ENCODE data around the gene SUPT5H.
"Not testable (repeated sequence)": the region's sequence is repeated elsewhere in the genome, so short reads cannot be mapped to it uniquely, and the experiment has no call there.

SUPT5H gene

DNA sequence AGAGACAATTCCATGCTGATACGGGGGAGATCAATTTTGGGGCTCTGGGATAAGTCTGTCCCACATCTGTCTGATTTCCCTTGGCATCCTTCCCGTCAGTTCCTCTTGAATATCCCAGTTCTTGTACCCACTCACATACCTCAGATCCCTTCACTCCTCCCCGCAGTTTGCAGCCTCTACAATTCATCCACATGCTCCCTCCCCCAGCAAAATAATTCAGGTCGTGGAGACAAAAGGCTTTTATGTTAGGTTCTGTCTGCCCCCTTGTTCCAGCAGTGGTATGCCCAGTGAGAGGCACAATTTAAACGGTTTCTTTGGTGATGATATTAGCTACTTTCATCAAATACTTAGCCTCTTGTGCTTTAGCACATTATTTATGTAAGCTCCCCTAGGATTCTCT is 19.2 kb upstream of the SUPT5H start:
- DNase-seq, result no peak

DNA sequence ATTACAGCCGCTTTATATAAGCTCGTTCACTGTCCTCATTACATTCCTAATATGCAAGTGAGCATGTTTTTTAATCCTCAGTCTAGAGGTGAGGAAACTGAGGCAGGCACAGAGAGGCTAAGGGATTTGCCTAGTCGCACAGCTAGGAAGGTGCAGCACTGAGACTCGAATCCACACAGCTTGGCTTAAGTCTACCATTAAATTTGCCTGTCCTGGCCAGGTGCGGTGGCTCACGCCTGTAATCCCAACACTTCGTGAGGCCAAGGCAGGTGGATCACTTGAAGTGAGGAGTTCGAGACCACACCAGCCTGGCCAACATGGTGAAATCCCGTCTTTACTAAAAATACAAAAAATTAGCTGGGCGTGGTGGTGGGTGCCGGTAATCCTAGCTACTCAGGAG is 17.7 kb upstream of the SUPT5H start:
- DNase-seq, result no peak

DNA sequence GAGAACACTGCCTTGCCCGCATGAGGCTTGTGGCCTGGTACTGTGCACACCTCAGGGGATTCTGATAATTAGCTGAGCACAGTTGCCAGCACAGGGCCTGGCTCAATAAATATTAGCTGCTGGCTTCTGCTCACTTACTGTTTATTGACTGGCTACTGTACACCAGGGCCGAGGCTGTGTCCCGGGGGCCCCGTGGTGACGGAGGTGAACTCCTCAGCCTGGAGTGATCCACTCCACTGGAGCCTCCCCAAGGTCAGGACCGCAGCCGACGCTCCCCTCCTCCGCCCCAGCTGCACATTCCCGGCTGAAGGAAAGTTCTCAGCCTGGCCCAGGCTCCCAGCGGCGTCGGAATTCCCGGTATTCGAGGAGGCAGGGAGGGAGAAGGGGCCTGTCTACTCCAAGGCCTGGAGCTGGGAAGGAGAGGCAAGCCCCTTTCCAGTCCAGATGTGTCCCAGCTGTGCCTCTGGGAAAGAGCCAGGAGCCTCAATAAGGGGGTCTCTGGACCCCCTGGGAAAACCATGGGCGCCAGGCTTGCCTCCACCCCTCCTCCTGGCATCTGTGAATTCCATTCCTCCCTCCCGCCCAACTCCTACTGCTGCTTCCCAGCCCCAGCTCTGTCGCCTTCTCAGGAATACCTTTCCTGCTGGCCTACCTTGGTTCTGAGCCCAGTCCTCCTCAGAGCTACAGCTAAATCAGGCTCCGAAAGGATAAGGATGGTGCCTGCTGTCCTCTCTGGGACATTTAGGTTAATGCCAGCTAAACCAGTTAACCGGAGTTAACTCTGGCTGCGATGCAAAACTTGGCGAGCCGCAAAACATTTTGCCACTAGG is 16.9 kb upstream of the SUPT5H start:
- DNase-seq, result no peak

DNA sequence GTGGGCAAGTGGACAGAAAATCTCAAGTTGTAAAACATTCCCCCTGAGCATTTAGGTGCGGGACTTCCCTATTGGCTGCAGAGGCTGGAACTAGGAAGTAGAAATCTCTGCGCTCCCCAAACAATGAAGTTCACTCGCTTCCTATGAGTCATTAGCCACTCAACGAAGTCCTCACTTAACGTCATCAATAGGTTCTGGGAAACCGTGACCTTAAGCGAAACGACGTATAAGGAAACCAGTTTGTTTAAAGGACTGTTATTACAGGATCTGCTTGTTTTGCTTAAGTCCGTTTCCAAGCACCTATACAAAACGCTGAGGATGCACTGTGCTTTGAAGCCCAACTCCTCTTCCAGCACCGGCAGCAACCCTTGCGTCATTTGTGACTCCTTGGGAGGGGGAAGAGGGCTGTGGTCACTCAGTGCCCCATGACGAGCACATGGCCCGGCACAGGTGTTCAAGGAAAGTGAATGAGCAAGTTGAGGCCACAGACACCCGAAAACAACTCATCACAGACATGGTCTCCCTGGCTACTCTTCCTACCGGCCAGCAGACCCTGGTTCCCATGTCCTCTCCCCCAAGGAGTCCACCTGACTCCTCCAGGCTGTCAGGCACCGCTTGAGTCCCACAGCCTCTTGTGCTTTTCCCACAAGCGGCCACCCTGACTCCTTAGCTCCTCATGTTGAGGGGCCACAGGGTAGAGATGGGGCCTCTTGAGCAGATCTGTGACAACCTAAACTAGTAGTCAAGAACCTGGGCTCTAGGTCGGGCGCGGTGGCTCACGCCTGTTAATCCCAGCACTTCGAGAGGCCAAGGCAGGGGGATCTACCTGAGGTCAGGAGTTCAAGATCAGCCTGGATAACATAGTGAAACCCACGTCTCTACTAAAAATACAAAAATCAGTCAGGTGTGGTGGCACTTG is 14.4 kb upstream of the SUPT5H start:
- no peak for DNase-seq

DNA sequence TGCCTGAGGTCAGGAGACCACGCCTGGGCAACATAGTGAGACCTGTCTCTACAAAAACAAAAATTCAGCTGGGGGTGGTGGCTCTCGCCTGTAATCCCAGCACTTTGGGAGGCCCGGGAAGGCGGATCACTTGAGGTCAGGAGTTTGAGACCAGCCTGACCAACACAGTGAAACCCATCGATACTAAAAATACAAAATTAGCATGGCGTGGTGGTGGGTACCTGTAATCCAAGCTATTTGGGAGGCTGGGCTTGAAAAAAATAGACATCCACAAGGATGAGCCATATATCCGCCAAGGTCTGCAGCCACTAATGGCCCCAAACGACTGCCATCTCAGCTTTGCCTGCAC is 12.7 kb upstream of the SUPT5H start:
- DNase-seq, result no peak

DNA sequence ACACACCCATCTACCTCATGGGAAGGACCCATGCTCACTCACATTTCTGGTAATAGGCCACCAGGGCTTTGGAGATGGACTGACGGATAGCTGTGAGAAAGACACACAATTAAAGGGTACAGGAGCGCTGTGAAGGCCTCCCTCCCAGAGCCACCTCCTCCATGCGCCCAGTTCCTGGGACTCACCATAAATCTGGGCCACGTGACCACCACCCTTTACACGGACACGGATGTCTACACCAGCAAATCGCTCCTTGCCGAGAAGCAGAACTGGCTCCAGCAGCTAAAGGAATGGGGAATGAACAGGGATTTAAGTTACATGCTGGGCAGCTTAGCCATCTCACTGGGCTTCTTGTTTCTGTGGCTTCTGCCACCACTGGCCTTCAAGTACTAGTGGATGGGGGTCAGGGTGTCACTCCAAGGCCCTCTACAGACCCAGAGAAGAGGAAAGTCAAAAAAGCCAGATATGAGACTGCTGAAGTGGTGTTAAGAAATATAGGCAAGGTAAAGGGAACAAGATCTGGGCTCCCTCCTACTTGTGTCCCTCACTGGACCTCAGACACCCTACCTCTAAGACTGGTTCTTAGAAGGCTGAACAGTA is 11.8 kb upstream of the SUPT5H start:
- DNase-seq, result no peak

DNA sequence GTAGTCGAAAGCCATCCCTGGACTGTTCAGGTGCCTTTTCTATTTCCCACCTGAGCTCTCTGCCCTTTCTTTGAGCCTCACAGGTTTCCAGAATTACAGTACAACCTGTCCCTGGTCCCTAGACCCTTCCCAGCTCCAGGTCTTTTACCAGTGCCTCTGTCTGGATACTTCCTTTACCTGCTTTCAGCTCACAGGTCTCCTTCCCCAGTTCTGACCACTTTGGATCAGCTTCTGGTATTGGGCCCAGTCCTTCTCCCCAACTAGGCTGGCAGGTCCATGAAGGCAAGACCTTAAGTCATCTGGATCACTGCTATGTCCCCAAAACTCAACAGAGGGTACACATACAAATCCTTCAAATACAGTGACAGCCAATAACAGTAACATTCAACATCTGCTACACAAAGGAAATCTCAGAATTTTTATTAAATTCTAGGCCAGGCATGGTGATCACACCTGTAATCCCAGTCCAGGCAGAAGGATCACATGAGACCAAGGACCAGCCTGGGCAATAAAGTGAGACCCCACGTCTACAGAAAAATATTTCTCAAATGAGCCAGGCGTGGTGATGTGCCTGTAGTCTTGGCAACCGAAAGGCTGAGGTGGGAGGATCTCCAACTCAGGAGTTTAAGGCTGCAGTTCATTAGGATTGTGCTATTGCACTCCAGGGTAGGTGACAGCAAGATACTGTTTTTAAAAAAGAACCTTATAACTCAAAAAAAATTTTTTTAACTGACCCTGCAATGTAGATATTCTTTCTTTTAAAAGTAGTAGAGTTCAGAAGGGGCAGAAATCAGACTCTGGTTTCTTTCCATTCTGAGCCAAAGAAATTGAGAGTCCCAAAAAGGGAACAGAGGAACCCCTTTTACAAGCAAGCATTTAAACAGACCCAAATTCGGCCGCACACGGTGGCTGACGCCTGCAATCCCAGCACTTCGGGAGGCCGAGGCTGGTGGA is 11.0 kb upstream of the SUPT5H start:
- DNase-seq, result no peak

GRCh38 chr19:39435499-39436349 is 9.7 kb upstream of the SUPT5H start, which contains the start of gene RPS16:
Gene RPS16, minus strand, starts transcription at chr19:39435949. Its CDS starts 54 bp downstream, at chr19:39435895.
- DNase-seq, result peak; percentile 98

- DNase-seq, result no peak
These were observed 9.0 kb upstream of the SUPT5H start for GRCh38 chr19:39436350-39436716.

DNA sequence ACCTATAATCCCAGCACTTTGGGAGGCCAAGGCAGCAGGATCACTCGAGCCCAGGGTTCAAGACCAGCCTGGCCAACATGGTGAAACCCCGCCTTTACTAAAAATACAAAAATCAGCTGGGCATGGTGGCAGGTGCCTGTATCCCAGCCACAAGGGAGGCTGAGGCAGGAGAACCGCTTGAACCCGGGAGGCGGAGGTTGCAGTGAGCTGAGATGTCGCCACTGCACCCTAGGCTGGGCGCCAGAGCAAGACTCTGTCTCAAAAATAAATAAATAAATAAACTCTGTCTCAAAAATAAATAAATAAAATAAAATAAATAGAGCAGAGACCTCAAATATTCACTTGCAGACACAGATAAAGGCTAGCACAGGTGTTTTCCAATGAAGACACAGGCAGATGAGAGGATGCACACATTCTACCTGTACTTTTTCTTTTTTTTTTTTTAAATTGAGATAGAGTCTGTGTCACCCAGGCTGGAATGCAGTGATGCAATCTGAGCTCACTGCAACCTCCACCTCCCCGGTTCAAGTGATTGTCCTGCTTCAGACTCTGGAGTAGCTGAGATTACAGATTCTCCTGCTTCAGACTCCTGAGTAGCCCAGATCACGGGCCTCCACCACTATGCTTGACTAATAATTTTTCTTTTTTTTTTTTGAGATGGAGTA is 7.0 kb upstream of the SUPT5H start:
- no peak for DNase-seq

- DNase-seq, result no peak
These were observed 685 bp upstream of the SUPT5H start for GRCh38 chr19:39444598-39445195.

- DNase-seq, result no peak
These were observed 1.1 kb downstream of the SUPT5H start for GRCh38 chr19:39446365-39447084.

DNA sequence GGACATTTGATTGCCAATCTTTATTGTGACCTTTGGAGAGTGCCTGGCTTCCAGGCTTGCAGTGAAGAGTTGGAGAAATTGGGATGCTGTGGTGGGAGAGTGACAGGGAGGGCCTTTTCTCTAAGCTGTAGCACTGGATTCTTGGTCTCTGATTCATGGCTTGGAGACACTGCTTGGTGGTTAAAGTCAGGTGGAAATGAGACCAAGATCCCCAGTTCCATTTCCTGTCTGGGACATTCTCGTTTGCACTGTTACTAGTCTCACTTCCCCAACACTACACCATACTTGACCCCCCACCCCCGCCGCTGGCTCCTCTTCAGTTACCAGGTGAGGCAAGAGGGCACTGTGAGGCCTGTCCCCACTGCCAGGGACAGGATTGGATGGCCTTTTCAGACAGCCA is 2.9 kb downstream of the SUPT5H start:
- no peak for DNase-seq

DNA sequence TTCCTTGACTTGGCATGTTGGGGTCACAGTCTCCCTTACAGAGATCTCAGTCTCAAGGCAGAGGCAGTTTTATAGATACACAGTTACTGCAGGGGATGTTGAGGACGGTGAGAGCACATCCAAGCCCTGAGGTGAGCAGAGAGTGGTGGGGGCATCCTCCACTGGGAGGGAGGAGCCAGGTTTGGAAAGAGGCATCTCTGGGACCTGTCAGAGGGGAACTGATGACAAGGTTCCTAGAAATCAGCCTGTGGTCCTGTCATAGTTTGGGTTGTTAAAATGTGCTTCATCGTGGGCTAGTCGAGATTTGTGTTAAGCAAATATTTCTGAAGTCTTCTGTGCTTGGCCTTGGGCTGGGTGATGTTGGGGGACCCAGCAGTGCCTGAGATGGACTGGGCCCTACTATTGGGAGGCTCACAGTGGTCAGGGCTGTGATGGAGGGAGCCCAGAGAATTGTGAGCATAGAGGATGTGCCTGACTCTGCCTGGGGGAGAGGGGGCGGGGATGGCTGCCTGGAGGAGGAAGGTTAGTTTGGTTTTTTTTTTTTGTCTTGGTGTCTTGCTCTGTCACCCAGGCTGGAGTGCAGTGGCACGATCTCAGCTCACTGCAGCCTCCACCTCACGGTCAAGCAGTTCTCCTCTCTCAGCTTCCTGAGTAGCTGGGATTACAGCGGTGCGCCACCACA is 3.9 kb downstream of the SUPT5H start:
- DNase-seq, result no peak

DNA sequence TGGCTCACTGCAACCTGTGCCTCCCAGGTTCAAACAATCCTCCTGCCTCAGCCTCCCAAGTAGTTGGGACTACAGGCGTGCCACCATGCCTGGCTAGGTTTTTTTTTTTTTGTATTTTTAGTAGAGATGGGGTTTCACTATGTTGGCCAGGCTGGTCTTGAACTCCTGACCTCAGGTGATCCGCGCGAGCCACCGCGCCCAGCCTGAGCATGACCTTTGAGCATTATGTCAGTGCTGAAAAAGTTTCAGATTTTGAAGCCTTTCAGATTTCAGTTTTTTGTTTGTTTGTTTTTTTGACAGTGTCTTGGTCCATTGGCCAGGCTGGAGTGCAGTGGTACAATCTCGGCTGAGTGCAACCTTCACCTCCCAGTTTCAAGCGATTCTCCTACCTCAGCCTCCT is 5.9 kb downstream of the SUPT5H start:
- not testable (repeated sequence) for DNase-seq

- DNase-seq, result no peak
These were observed 18.0 kb downstream of the SUPT5H start for GRCh38 chr19:39463403-39463802.

DNA sequence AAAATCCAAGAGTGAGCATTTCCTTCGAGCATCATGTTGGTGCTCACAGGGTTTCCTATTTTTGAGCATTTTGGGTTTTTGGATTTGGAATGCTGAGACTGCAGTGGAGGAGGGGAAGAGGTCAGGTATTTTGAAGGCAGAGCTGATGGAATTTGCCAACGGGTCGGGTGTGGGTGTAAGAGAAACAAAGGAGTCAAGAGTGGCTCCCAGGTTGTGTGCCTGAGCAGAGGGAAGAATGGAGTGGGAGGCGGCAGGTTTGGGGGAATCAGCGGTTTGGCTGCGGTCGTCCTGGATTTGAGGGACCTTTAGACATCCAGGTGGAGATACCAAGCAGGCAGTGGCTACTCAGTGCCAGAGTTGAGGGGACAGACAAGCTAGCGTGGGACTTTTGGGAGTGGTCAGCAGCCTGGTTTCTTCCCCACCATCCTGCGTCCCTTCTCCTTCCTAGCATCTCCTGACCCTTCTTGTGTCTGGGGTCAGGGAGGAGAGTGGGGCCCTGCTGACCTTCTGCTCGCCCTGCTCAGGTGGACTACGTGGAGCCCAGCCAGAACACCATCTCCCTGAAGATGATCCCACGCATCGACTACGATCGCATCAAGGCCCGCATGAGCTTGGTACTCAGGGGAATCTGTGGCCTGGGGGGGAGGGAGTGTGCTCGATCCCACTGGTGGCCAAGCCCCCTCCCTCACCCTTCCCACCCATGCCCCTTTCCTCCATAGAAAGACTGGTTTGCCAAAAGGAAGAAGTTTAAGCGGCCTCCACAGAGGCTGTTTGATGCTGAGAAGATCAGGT is 20.8 kb downstream of the SUPT5H start:
- DNase-seq, result no peak

DNA sequence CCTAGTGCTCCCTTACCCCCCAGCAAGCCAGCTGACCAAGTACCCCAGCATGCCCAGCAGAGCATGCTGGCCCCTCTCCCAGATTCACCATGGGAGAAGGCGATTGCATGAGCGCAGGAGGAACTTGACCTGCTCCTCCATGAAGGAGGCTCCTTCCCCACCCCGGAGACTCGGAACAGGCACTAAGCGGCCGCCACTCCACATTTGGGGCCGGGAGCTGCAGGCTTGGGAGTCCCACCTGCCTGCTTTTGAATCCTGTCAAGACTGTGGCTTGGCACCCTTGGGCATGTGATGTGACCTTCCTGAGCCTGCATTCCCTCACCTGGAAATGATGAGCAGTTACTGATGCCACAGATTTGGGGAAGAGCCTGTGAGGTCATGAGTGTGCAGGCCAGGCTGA is 22.6 kb downstream of the SUPT5H start:
- DNase-seq, result no peak

Data from NCI-H1105 treated with DMSO at 0.1 percent for 48 hours (cell line).